Kidney capillary endothelial cell (primary cell): ENCODE results near the gene DNAJC1.

ENCODE experiments used
- DNase-seq: peaks from one replicate; pipeline ENCODE4 v3.0.0-alpha.2; 2018; ENCODE audit warnings: low spot score

Gene DNAJC1

GRCh38 chr10:21959998-21960397 is 43.5 kb downstream of the DNAJC1 start:
- no peak for DNase-seq

GRCh38 chr10:21954690-21955089 is 48.8 kb downstream of the DNAJC1 start:
- DNase-seq, result no peak

- peak; percentile 1 for DNase-seq
Observed at GRCh38 chr10:21954132-21954531, 49.4 kb downstream of the DNAJC1 start.

- peak; percentile 44 for DNase-seq
Observed at GRCh38 chr10:21953585-21954057, 49.9 kb downstream of the DNAJC1 start.

GRCh38 chr10:21950566-21950965 is 53.0 kb downstream of the DNAJC1 start:
- DNase-seq, result no peak

- no peak for DNase-seq
Observed at GRCh38 chr10:21946946-21947345, 56.6 kb downstream of the DNAJC1 start.

GRCh38 chr10:21944727-21945386 is 58.7 kb downstream of the DNAJC1 start:
- DNase-seq, result no peak

GRCh38 chr10:21943633-21944265 is 59.8 kb downstream of the DNAJC1 start:
- DNase-seq, result no peak

- DNase-seq, result no peak
Observed at GRCh38 chr10:21935439-21936023, 68.0 kb downstream of the DNAJC1 start.

- DNase-seq, result no peak
Observed at GRCh38 chr10:21934307-21934706, 69.2 kb downstream of the DNAJC1 start.

GRCh38 chr10:21929070-21929469 is 74.5 kb downstream of the DNAJC1 start:
- DNase-seq, result no peak

- no peak for DNase-seq
Observed at GRCh38 chr10:21927631-21928353, 75.7 kb downstream of the DNAJC1 start.

- DNase-seq, result no peak
Observed at GRCh38 chr10:21926949-21927348, 76.6 kb downstream of the DNAJC1 start.

GRCh38 chr10:21926358-21926925 is 77.1 kb downstream of the DNAJC1 start:
- no peak for DNase-seq

GRCh38 chr10:21925851-21926250 is 77.7 kb downstream of the DNAJC1 start:
- no peak for DNase-seq

GRCh38 chr10:21924511-21924910 is 79.0 kb downstream of the DNAJC1 start:
- no peak for DNase-seq

- no peak for DNase-seq
Observed at GRCh38 chr10:21920633-21921032, 82.9 kb downstream of the DNAJC1 start.

GRCh38 chr10:21919906-21920305 is 83.6 kb downstream of the DNAJC1 start:
- no peak for DNase-seq

- no peak for DNase-seq
Observed at GRCh38 chr10:21919117-21919516, 84.4 kb downstream of the DNAJC1 start.

GRCh38 chr10:21912625-21913024 is 90.9 kb downstream of the DNAJC1 start:
- DNase-seq, result no peak

GRCh38 chr10:21910798-21911197 is 92.7 kb downstream of the DNAJC1 start:
- DNase-seq, result no peak

GRCh38 chr10:21907436-21907835 is 96.1 kb downstream of the DNAJC1 start:
- no peak for DNase-seq
